Measurements from ENCODE around the gene PWWP2B.

DNA sequence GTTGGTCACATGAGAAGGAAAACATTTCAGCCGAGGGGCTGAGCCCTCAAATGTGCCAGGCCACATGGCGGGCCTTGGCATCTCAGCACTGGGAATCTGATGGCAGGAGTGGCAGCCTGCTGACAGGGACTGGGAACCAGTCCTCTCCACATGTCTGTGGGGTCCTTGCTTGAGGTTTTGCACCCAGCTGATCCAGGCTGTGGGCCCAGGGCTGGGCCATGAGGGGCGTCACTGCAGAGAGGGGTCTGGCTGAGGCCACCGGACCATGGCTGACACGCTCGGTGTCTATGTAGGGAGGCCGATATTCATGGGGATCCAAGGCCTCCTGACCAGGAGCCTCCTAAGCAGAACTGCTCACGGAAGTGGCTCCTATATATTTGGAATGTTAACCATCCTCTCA is 31.0 kb upstream of the PWWP2B start:
- TF ChIP-seq POLR2AphosphoS5 (IDR thresholded peaks at IDR 0.05; ENCODE audit: low read depth, low read length) (no peak), POLR2A (IDR thresholded peaks at IDR 0.05; ENCODE audit: low read depth, low read length) (no peak)

Measured in GM12892 (cell line).